ENCODE results near the gene PINLYP. TPM values are rescaled to one million over a fixed set of nuclear protein-coding genes. Genes with fewer than 3 reads are reported as not detected.

PINLYP gene
- total and polyA plus RNA-seq, 2 of the 13 experiments (the other 11 are each of a cell fraction or from before 2014, with no cell fraction given): 0.21 to 0.24 TPM

GRCh38 chr19:43526884-43527859 lies 48.4 kb upstream of the PINLYP start, which contains the start of gene ETHE1 (continued):
- TF ChIP-seq ZSCAN9 (CRISPR knock-in tag; IDR thresholded peaks at IDR 0.05; ENCODE audit: borderline replicate concordance): no peak
- TF ChIP-seq HMGXB4 (CRISPR knock-in tag; IDR thresholded peaks at IDR 0.05; ENCODE audit: borderline replicate concordance in 1 of 2, low read depth in 1 of 2): peak; percentile 62 to 75
- 0 out of 2 replicates have a peak, but pooled peaks have one; percentile 67 for TF ChIP-seq ZNF782 (CRISPR knock-in tag; IDR thresholded peaks at IDR 0.05; ENCODE audit: borderline replicate concordance)
- TF ChIP-seq RARG (CRISPR knock-in tag; IDR thresholded peaks at IDR 0.05; ENCODE audit: low read depth): no peak
- TF ChIP-seq ZZZ3 (CRISPR knock-in tag; IDR thresholded peaks at IDR 0.05; ENCODE audit: borderline replicate concordance): no peak
- no peak for TF ChIP-seq CREBL2 (CRISPR knock-in tag; IDR thresholded peaks at IDR 0.05; ENCODE audit: borderline replicate concordance)
- no peak for TF ChIP-seq ZNF446 (CRISPR knock-in tag; IDR thresholded peaks at IDR 0.05)
- TF ChIP-seq CCDC6 (CRISPR knock-in tag; IDR thresholded peaks at IDR 0.05): peak; percentile 45; the same call in 1 of the 2 replicates
- no peak for TF ChIP-seq ZBTB20 (CRISPR knock-in tag; IDR thresholded peaks at IDR 0.05; ENCODE audit: borderline replicate concordance, low read depth)
- no peak for TF ChIP-seq ZNF891 (CRISPR knock-in tag; IDR thresholded peaks at IDR 0.05)
- TF ChIP-seq SNRNP70 (IDR thresholded peaks at IDR 0.05; ENCODE audit: low read depth, low read length): no peak
- TF ChIP-seq SRSF4 (IDR thresholded peaks at IDR 0.05; ENCODE audit: low read depth, low read length, poor library complexity, severe bottlenecking): no peak
- TF ChIP-seq CSRNP1 (CRISPR knock-in tag; IDR thresholded peaks at IDR 0.05): 0 out of 2 replicates have a peak, but pooled peaks have one; percentile 71
- no peak; the same call in 1 of the 2 replicates for TF ChIP-seq REXO4 (CRISPR knock-in tag; IDR thresholded peaks at IDR 0.05; ENCODE audit: borderline replicate concordance)
- TF ChIP-seq PHF20 (CRISPR knock-in tag; IDR thresholded peaks at IDR 0.05): peak; percentile 52
- TF ChIP-seq ARNTL (CRISPR knock-in tag; IDR thresholded peaks at IDR 0.05): no peak
- TF ChIP-seq ZFAT (CRISPR knock-in tag; conservative IDR thresholded peaks at IDR 0.05): no peak
- peak; percentile 55; the same call in 1 of the 2 replicates for TF ChIP-seq SALL2 (CRISPR knock-in tag; IDR thresholded peaks at IDR 0.05)
- peak in 1 of 2 experiments; percentile 39; a peak in 1 of 4 replicates for TF ChIP-seq REST (IDR thresholded peaks at IDR 0.05; ENCODE audit: borderline replicate concordance in 1 of 2, low read depth in 1 of 2, low read length in 2 of 2)
- TF ChIP-seq TOPORS (CRISPR knock-in tag; IDR thresholded peaks at IDR 0.05): no peak; the same call in 1 of the 2 replicates

Measured in HepG2 (cell line).